ENCODE results near the gene PIANP.
A peak's percentile ranks its signal among the peaks of the same experiment; 100 is the strongest.

DNA sequence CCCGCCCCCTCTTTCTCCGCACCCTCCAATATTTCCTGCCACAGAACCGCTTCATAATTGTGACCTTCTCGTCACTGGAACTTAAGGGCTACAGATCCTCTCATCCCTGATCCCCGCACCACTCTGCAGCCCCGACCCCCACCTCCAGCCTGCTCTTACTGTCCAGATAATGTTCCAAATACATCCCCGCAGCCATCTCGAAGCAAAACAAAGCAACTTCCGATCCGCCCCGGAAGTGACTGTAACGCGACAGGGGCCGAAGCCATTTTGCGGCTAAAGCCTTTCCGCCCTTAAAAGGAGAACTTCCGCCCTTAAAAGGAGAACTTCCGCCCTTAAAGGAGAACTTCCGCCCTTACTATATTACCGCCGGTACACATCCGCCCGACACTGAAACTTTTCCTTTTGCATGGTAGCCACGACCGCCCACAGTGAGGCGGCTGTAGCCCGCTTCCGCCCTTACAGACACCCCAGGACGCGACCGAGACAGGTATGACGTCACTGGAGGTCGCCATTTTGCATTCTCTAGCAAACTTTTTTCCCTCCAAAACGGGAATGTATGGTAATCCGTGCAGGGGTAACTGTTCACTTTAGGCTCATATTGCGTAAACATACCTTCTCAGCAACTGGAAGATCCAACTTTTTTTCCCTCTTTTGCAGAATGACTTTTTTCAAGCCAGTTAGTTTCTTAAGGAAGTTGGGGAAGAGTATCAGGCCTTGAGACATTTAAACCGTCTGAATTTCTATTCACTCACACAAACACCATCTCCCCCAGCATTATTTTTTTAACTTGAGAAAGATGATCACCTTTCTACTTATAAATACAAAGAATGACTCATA is 37.5 kb downstream of the PIANP start, which contains the start of gene ING4:
- peak; percentile 52 for TF ChIP-seq POLR2AphosphoS5 (IDR thresholded peaks at IDR 0.05; ENCODE audit: low read depth, low read length)
- TF ChIP-seq, protein P1, sequence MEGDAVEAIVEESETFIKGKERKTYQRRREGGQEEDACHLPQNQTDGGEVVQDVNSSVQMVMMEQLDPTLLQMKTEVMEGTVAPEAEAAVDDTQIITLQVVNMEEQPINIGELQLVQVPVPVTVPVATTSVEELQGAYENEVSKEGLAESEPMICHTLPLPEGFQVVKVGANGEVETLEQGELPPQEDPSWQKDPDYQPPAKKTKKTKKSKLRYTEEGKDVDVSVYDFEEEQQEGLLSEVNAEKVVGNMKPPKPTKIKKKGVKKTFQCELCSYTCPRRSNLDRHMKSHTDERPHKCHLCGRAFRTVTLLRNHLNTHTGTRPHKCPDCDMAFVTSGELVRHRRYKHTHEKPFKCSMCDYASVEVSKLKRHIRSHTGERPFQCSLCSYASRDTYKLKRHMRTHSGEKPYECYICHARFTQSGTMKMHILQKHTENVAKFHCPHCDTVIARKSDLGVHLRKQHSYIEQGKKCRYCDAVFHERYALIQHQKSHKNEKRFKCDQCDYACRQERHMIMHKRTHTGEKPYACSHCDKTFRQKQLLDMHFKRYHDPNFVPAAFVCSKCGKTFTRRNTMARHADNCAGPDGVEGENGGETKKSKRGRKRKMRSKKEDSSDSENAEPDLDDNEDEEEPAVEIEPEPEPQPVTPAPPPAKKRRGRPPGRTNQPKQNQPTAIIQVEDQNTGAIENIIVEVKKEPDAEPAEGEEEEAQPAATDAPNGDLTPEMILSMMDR (IDR thresholded peaks at IDR 0.05), result no peak
- TF ChIP-seq, protein P2, sequence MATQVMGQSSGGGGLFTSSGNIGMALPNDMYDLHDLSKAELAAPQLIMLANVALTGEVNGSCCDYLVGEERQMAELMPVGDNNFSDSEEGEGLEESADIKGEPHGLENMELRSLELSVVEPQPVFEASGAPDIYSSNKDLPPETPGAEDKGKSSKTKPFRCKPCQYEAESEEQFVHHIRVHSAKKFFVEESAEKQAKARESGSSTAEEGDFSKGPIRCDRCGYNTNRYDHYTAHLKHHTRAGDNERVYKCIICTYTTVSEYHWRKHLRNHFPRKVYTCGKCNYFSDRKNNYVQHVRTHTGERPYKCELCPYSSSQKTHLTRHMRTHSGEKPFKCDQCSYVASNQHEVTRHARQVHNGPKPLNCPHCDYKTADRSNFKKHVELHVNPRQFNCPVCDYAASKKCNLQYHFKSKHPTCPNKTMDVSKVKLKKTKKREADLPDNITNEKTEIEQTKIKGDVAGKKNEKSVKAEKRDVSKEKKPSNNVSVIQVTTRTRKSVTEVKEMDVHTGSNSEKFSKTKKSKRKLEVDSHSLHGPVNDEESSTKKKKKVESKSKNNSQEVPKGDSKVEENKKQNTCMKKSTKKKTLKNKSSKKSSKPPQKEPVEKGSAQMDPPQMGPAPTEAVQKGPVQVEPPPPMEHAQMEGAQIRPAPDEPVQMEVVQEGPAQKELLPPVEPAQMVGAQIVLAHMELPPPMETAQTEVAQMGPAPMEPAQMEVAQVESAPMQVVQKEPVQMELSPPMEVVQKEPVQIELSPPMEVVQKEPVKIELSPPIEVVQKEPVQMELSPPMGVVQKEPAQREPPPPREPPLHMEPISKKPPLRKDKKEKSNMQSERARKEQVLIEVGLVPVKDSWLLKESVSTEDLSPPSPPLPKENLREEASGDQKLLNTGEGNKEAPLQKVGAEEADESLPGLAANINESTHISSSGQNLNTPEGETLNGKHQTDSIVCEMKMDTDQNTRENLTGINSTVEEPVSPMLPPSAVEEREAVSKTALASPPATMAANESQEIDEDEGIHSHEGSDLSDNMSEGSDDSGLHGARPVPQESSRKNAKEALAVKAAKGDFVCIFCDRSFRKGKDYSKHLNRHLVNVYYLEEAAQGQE (IDR thresholded peaks at IDR 0.05; ENCODE audit: insufficient read depth in 1 of 2, low read depth in 2 of 2, low read length in 1 of 2), result no peak
- TF ChIP-seq SIN3A (IDR thresholded peaks at IDR 0.05; ENCODE audit: borderline replicate concordance, insufficient read depth, low read depth, low read length), result no peak

Data from Panc1 (cell line).